ENCODE data around the gene BCL3. TPM values are rescaled to one million over a fixed set of nuclear protein-coding genes. Genes with fewer than 3 reads are reported as not detected.

Gene BCL3
- total RNA-seq, 1 donor from 2014 or later, result 1.9 TPM

DNA sequence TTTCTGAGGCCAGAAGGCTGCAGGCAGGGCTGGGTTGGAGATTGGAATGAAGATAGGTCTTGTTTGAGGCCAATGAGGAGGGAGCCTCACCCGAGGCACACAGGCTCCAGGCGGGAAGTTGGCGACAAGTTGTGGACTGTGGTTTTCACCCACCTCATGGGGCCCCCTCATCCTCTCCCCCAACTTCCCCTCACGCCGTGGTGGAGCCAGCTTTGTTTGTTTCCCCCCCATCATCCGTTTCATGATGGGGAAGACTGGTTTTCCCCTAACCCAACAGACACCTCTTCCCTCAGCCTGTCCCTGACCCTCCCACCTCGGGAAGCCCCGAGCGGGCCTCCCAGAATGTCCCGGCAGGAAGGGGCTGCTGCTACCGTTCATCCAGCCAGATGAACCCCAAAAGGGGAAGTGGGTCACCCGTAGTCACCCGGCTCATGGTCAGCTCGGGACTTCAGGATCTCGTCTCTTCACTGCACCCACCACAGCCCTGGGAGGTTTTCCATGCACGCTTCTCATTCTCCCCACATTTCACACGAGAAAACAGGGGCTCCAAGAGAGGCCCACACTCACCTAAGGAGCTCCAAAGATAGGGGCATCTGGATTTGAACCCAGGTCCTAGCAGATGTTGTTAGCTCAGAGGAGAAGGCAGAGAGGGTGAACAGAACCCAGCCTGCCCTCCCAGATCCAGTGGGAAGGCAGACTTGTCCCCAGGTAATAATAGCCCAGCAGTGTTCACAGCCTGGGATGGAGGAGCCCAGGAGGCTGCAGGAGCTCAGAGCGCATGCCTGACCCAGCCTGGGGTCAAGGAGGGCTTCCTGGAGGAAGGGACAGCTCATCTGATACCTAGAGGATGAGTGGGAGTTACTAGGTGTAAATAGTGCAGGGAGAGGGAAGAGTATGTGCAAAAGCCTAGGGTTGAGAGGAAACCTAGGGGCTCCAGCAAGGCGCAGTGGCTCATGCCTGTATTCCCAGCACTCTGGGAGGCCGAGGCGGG is 26.1 kb upstream of the BCL3 start:
- DNase-seq (ENCODE audit: low spot score), result no peak
- TF ChIP-seq, protein P1, sequence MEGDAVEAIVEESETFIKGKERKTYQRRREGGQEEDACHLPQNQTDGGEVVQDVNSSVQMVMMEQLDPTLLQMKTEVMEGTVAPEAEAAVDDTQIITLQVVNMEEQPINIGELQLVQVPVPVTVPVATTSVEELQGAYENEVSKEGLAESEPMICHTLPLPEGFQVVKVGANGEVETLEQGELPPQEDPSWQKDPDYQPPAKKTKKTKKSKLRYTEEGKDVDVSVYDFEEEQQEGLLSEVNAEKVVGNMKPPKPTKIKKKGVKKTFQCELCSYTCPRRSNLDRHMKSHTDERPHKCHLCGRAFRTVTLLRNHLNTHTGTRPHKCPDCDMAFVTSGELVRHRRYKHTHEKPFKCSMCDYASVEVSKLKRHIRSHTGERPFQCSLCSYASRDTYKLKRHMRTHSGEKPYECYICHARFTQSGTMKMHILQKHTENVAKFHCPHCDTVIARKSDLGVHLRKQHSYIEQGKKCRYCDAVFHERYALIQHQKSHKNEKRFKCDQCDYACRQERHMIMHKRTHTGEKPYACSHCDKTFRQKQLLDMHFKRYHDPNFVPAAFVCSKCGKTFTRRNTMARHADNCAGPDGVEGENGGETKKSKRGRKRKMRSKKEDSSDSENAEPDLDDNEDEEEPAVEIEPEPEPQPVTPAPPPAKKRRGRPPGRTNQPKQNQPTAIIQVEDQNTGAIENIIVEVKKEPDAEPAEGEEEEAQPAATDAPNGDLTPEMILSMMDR (IDR thresholded peaks at IDR 0.05; ENCODE audit: unreplicated experiment), result no peak
- no peaks in the 10 kb centered on the region for H3K36me3 Mint-ChIP-seq (ENCODE audit: low read depth, unreplicated experiment)
- peaks cover 15% of the 10 kb centered on the region for H3K27me3 Mint-ChIP-seq (ENCODE audit: unreplicated experiment)
- peaks cover 9% of the 10 kb centered on the region for H3K4me1 Mint-ChIP-seq (ENCODE audit: unreplicated experiment)
- no peak overlapping the region for H3K27ac Mint-ChIP-seq (ENCODE audit: unreplicated experiment)
- H3K4me3 Mint-ChIP-seq (ENCODE audit: unreplicated experiment), result no peak overlapping the region
- no peaks in the 10 kb centered on the region for H3K9me3 Mint-ChIP-seq (ENCODE audit: unreplicated experiment)

DNA sequence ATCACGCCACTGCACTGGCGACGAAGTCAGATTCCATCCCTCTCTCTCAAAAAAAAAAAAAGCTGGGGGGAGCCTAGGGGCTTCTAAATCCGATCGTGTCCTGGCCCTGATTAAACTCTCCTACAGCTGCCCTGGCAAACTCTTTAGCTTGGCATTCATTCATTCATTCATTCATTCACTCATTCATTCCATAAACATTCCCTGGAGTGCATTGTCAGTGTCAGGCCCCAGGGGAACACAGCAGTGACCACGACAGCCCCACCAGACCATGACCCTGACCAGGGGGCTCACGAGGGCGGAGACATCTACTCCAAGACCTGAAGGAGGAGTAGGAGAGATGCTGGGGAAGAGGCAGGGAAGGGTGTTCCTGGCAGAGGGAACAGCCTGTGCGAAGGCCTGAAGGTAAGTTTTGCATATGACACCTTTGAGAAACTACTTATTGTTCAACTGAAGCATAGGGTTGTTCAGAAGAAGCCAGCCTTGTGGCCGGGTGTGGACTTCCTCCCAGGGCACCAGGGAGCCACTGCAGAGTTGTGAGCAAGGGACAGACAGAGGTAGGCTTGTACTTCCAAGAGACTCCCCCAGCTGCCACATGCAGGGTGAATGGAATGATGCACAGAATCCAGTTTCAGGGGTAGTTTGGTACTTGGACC is 25.1 kb upstream of the BCL3 start:
- no peaks in the 10 kb centered on the region for H3K36me3 Mint-ChIP-seq (ENCODE audit: low read depth, unreplicated experiment)
- H3K27me3 Mint-ChIP-seq (ENCODE audit: unreplicated experiment), result peaks cover 13% of the 10 kb centered on the region
- TF ChIP-seq, protein P1 (IDR thresholded peaks at IDR 0.05; ENCODE audit: unreplicated experiment), result no peak
- no peaks in the 10 kb centered on the region for H3K9me3 Mint-ChIP-seq (ENCODE audit: unreplicated experiment)
- no peak overlapping the region for H3K27ac Mint-ChIP-seq (ENCODE audit: unreplicated experiment)
- peaks cover 3% of the 10 kb centered on the region for H3K4me1 Mint-ChIP-seq (ENCODE audit: unreplicated experiment)
- no peak for DNase-seq (ENCODE audit: low spot score)
- H3K4me3 Mint-ChIP-seq (ENCODE audit: unreplicated experiment), result no peak overlapping the region

DNA sequence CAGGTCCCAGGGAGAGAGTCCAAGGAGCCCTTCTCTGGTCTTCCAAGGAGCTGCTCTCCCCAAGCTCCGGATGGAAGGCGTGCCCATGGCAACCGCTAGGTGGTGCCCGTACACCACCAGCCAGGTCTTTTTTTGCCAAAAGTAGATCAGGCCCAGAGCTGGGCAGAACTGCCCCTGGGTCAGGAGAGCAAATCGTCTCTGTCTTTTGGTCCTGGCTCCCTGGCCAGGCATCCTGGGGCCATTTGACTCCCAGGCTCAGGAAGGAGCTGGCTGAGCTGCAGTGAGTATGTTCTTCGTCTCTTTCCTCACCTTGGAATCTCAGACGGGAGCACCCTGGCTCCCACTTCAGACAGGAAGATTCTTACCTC is 24.6 kb upstream of the BCL3 start:
- Mint-ChIP-seq H3K27me3 (ENCODE audit: unreplicated experiment) (peaks cover 13% of the 10 kb centered on the region), H3K36me3 (ENCODE audit: low read depth, unreplicated experiment) (no peaks in the 10 kb centered on the region), H3K4me1 (ENCODE audit: unreplicated experiment) (peaks cover 3% of the 10 kb centered on the region), H3K9me3 (ENCODE audit: unreplicated experiment) (no peaks in the 10 kb centered on the region), H3K27ac (ENCODE audit: unreplicated experiment) (no peak overlapping the region), H3K4me3 (ENCODE audit: unreplicated experiment) (no peak overlapping the region)
- peak; percentile 85 for DNase-seq (ENCODE audit: low spot score)
- TF ChIP-seq, protein P1 (IDR thresholded peaks at IDR 0.05; ENCODE audit: unreplicated experiment), result peak; percentile 86

DNA sequence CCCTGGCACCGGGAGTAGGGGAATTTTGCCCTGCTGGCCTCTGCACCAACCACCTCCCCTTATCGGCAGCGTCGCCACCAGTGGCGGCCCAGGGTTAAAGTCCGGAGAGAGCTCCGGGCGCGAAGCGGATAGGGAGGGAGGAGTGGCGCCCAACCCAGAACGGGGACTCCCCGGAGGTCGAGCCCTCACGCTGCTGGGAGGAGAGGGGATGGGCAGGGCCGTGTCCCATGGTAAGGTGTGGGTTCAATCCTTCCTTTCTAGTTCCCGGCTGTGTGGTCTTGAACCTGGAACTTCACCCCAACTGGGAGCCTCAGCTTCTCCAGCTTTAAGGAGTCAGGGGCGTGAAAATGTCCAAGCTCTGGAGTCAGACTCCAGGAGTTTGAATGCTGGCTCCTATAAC is 23.3 kb upstream of the BCL3 start:
- DNase-seq (ENCODE audit: low spot score), result no peak
- Mint-ChIP-seq H3K9me3 (ENCODE audit: unreplicated experiment) (no peaks in the 10 kb centered on the region), H3K36me3 (ENCODE audit: low read depth, unreplicated experiment) (no peaks in the 10 kb centered on the region), H3K4me1 (ENCODE audit: unreplicated experiment) (no peaks in the 10 kb centered on the region), H3K4me3 (ENCODE audit: unreplicated experiment) (no peak overlapping the region), H3K27me3 (ENCODE audit: unreplicated experiment) (peaks cover 14% of the 10 kb centered on the region), H3K27ac (ENCODE audit: unreplicated experiment) (no peak overlapping the region)
- TF ChIP-seq, protein P1 (IDR thresholded peaks at IDR 0.05; ENCODE audit: unreplicated experiment), result no peak

DNA sequence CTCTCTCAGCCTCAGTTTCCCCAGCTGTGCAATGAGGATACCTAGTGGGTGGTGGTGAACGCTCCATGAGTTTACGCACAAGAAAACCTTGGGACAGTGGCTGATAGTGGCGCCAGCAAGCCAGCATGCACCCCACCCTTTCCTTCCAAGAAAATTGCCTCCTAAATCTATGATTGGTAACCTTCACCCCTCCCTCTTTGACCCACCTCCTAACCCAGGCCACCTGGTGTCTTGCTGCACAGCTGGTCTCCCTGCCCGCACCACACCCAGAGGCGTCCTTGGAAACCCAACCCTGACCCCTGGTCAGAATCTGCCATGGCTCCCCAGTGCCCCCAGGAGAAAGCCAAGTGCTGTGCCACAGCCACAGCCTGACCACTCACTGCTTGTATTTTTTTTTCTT is 22.8 kb upstream of the BCL3 start:
- H3K4me1 Mint-ChIP-seq (ENCODE audit: unreplicated experiment), result no peaks in the 10 kb centered on the region

More for the DNA sequence above, 22.8 kb upstream of the BCL3 start:
- TF ChIP-seq, protein P1 (IDR thresholded peaks at IDR 0.05; ENCODE audit: unreplicated experiment), result no peak
- Mint-ChIP-seq H3K27ac (ENCODE audit: unreplicated experiment) (no peak overlapping the region), H3K9me3 (ENCODE audit: unreplicated experiment) (no peaks in the 10 kb centered on the region), H3K4me3 (ENCODE audit: unreplicated experiment) (no peak overlapping the region), H3K36me3 (ENCODE audit: low read depth, unreplicated experiment) (no peaks in the 10 kb centered on the region), H3K27me3 (ENCODE audit: unreplicated experiment) (peaks cover 14% of the 10 kb centered on the region)
- DNase-seq (ENCODE audit: low spot score), result no peak

Measured in endothelial cell (in vitro differentiated cells).